Astrocyte of the cerebellum (primary cell): ENCODE results near the gene ARHGEF25.

Experiments
- DNase-seq: peaks from one replicate; pipeline ENCODE4 v3.0.0-alpha.2; 2011; ENCODE audit warnings: low read depth
- H3K4me3 ChIP-seq: 2 replicates; pipeline ENCODE4 v1.5.1; 2011; ENCODE audit warnings: mild to moderate bottlenecking, low read depth, low read length, moderate library complexity
- CTCF ChIP-seq: IDR thresholded peaks from 2 replicates; pipeline ENCODE4 v1.5.1; 2012; ENCODE audit warnings: low read length, low read depth, moderate library complexity, mild to moderate bottlenecking; ENCODE audit errors: missing control alignments
- in situ Hi-C: cut with HindIII; loops from 2 replicates; pipeline ENCODE4 v1.10.0; 2017; ENCODE audit warnings: low sequenced_read_pairs

Gene ARHGEF25

GRCh38 chr12:57590864-57591781 is 20.1 kb upstream of the ARHGEF25 start, which contains the start of gene PIP4K2C:
Gene PIP4K2C (plus strand): TSS chr12:57591192. CDS start chr12:57591290, 98 bp downstream.
- in situ Hi-C loops, result no loop called here
- TF ChIP-seq CTCF, result no peak
- H3K4me3 ChIP-seq, result peak within 1 kb of the TSS; percentile 83
- no peak for DNase-seq

- in situ Hi-C loops, result no loop called here
- peak overlapping the region; percentile 83 for H3K4me3 ChIP-seq
- no peak for TF ChIP-seq CTCF
- no peak for DNase-seq
These were observed 19.4 kb upstream of the ARHGEF25 start for GRCh38 chr12:57591782-57592325.

GRCh38 chr12:57592551-57593165 is 18.6 kb upstream of the ARHGEF25 start:
- H3K4me3 ChIP-seq, result no peak overlapping the region
- no peak for TF ChIP-seq CTCF
- in situ Hi-C loops, result no loop called here
- no peak for DNase-seq

- DNase-seq, result no peak
- TF ChIP-seq CTCF, result no peak
- in situ Hi-C loops, result no loop called here
These were observed 18.0 kb upstream of the ARHGEF25 start for GRCh38 chr12:57593187-57593586.

GRCh38 chr12:57600395-57600794 is 10.8 kb upstream of the ARHGEF25 start:
- no peak overlapping the region for H3K4me3 ChIP-seq
- no peak for DNase-seq
- in situ Hi-C loops, result no loop called here
- no peak for TF ChIP-seq CTCF

More at GRCh38 chr12:57593187-57593586, 18.0 kb upstream of the ARHGEF25 start:
- no peak overlapping the region for H3K4me3 ChIP-seq

GRCh38 chr12:57602544-57602943 is 8.7 kb upstream of the ARHGEF25 start:
- no peak for TF ChIP-seq CTCF
- no peak overlapping the region for H3K4me3 ChIP-seq
- no peak for DNase-seq
- in situ Hi-C loops, result no loop called here
